GM18867 (cell line): ENCODE data around the gene TNS1.

Experiments
- ATAC-seq: cut with Tn5 transposase; IDR thresholded peaks from one replicate; pipeline ENCODE4 v1.9.1; 2021; ENCODE audit warnings: mild to moderate bottlenecking, moderate library complexity; ENCODE audit not compliant: unreplicated experiment

The TNS1 gene

DNA sequence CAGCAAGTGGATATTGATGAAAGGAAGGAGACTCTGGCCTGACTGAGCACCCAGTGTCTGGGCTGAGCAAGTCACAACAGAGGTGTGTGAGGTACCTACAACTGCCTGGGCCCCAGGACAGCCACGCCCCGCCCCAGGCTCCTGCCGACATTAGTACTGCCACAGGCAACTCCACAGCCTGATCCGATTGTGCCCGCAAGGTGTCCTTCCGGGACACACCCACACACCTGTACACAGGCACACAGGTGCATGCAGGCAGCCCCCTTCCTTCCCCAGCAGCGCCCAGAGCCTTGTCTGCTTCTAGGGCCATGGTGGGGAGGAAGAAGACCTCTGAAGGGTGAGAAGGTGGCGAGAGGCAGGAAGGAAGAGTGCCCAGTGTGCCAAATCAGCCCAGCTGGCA lies 83.6 kb downstream of the TNS1 start:
- no peak for ATAC-seq

DNA sequence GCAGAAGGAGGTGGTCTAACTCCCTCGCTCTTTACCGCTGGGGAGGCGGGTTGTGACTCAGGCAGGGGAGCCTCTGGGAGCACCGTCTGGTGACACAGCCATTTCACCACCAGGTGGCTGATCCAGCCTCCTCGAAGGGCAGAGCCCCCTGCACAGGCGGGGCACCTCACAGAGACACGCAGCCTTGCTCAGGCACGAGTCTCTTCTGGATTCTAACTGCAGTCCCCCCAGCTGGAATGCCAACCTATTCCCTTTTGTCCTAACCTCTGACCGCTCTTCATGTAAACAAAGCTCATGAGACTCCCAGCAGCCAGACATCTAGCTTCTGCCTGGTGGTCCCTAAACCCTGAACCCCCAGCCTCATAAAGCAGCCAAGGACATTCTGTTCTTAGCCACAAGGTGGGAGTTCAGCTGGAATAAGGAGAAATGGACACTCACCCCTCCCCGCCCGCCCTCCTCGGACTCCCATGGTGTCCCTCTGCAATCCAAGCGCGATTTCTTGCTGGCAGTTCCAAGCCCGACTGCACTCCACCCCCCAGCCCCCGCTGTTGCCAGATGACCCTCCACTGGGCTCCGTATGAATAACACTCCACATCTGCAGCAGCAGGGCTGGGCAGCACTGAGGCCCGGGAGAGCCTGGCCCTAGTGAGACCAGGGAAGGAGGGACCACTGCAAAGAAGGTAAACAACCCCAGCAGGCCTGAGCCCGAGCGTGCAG lies 84.3 kb downstream of the TNS1 start:
- no peak for ATAC-seq

DNA sequence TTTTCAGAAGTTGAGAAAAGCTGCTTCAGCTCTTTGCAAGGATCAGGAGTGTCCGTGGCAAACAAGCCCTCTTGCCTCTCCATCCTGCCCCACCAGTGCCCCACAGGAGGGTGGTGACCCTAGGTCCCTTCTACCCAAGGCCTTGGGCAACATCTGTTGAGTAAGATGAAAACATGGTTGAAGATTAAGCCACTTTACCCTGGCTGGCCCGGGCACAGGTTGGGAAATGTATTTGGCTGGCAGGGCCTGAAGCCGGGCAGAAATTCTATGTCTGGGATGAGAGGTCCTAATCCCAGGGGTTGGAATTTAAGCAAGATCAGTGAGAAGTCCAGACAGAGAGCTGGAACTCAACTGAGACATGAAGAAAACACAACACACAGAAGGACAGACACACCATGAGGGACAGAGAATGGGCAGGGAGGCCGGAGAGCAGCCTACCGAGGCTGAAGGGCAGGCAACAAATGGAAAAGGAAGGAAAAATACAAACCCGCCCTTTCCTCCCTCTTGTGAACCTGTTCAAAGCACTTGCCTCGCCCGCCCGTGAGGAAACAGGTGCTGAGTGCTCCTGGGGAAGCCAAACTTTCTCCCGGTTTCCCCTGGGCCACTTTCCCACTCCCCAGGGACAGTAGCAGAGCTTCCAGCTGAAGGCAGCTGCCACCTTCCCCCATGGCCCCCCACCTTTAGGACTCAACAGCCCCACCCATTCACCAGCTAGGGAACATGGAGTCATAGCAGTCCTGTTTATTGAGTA lies 86.1 kb downstream of the TNS1 start:
- no peak for ATAC-seq

DNA sequence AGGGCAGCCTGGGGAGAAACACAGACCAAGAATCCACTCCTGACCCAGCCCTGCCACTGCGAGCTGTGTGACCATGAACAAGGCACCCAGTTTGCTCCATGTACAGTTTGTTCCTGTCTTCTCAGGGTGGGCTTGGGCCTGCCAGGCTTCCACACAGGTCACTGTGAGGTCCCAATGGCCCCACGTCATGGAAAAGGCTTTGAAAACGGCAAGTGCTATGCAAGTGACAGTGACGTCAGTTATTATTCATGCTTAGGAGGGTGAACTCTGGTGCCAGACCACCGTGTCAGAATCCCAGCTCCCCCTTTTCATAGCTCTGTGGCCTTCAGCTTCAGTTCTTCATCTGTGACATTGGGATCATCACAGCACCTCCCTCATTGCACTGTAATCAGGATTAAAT lies 87.1 kb downstream of the TNS1 start:
- no peak for ATAC-seq

DNA sequence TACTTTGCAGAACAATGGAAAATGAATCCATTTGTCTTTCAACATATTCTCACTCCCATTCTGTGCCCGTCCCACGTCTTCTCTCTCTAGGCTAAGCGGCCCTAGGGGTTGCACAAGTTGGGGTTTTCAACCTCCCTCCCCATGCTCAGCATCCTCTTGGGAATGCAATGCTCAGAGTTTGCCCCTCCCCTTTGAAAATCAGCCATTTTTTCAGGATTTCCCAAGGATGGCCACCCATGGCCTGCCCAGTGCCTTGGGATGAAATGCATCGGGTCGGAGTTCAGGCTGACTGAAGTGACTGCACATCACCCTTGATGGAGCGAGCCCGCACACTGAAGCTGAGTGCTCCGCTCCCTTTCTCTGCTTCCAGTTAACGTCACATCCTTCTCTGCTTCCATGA lies 87.9 kb downstream of the TNS1 start:
- no peak for ATAC-seq

DNA sequence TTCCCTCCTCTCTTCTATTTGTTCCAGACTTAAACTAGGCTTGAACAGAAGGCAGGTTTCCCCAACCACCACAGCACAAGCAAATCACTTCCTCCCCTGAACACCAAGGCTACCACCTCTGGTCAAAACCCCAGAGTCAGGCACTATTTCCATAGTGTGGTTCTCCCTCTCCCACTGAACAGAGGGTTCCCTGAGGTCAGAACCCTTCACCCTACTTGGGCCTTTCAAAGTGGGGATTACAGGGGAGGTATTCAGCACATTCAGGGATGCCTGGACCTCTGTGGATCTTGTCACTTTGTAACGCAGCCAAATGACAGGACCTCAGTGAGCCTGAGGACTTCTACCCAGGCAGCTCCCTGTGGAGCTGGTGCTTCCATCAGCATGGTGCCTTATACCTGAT lies 88.7 kb downstream of the TNS1 start:
- ATAC-seq = no peak

DNA sequence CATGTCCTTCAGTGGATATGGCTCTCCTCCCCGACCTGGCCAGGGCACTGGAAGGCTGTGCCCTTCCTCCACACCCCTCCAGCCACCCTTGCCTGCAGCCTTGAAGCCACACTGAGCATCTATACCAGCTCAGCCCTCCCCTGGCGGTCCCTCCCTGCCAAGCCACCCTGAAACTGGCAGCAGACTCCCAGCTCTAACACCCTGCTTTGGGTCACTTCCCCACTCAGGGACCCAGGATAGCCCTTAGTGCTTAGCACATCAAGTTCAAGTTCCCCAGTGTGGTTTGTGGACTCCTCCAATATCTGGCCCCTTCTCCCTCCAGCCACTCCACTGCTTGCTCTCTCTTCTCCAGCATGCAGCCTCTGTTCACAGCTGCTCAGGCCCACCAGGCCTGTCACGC lies 89.4 kb downstream of the TNS1 start:
- no peak for ATAC-seq

DNA sequence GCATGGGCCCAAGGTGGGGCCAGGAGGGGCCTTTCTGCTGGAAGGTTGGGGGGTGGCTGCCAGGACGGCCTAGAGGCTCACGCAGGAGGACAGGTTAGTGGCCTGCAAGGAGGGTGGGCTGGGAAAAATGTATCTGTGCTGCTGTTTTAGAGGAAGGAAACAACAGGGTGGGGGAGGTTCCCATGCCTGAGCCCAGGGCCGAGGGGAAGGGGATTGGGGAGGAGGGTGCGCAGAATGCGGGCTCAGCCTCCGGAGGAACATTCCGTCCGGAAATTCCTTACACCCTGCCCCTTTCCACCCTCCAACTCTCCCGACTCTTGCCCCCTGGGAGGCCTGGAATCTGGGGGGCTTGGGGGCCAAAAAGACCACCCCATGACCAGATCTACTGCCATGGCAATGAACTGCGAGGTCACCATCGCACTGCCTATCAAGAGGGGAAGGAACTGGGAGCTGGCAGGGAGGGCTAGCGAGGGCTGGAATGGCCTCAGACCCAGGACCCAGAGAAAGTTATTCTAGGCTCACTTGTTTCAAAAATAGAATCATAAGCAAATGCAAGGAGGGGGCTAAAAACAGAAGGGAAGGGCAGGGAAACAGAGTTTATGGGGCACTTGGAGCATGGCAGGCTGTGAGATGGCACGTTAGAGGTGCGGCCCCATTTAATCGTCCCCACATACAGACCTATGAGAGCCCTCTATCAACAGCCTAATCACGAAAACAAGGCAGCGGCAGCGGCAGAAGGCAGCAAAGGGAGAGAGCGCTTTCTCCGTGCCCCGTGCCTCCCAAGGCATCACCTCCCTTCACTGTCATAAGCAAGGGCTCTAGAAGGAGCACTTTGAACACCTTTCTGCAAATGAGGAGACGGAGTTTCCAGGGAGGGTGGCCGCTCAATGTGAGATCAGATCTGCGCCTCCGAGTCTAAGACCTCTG lies 90.4 kb downstream of the TNS1 start:
- no peak for ATAC-seq

DNA sequence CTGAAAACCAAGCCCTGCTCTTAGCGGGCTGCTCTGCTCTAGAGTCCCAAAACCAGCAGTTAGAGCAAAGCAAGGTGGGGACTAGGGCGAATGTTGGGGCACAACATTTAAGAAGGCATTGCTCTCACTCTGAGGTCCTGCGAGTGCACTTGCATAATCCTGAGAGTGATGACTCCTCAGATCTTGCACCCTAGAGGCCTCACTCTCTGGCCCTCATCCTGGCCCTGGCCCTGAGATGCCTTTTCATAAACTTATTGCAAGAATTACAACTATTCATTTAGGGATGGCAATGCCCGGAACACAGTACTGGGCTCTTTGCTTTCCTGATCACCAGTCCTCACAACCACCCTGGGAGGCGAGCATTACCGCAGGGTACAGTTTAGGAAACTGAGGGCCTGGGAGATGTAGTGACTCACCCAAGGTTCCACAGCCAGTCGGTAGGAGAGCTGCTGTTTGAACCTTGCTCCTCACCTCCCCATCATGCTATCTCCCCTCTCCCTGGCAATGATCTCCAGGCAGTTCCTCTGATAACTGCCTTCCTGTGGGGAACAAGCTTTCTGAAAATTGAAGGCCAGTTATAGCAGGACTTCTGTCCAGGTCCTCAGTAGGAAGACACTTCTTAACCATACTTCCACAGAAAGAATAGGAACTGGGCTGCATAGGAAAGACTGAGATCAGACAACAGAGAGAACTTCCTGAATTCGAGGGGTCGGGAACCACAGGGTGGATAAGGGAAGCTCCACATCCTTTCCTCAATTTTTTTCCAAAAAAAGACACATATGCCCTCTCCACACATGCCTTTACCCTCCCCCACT lies 91.3 kb downstream of the TNS1 start:
- no peak for ATAC-seq

DNA sequence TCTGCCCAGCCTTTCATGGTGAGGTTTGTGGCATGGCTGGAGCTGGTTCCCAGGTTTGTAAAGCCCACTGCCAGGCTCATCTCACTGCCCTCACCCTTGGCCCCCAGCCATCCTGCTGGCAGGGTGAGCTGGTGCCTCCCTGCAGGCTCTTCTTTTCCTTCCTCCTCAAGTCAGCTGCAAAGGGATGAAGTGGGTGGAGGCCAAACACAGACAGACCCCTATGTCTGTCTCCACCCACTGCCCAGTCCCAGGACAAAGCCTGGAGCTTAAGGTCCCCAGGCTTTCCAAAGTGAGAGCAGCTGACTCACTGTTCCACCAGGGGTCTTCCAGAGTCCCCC lies 92.0 kb downstream of the TNS1 start:
- no peak for ATAC-seq

DNA sequence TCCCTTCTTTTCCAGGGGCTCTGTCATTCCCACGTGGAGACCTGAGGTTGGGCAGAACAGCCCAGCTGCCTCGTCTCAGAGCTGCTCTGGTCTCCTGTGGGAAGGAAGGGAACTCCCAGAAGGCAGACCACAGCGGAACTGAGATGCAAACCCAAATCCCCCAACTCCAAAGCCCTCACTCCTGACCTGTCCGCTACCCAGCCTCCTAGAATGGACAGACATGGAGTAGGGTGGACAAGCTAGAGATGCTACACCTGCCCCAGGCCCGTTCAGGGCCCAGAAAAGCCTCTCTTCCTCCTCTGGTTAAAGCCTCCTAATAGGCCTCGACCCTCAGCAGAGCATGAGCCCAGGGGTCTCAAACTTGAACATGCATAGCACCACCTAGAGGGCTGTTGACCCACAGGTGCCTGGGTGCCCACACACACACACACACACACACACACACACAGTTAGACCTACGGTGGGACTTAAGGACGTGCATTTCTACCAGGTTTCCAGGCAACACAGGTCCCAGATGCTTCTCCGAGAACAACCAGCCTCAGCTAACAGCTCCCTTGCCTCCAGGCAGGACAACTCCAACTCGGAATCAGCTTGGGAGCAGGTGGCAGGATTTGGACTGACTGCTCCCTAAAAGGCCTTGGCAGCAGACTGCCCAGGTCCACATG lies 93.5 kb downstream of the TNS1 start:
- ATAC-seq = no peak

DNA sequence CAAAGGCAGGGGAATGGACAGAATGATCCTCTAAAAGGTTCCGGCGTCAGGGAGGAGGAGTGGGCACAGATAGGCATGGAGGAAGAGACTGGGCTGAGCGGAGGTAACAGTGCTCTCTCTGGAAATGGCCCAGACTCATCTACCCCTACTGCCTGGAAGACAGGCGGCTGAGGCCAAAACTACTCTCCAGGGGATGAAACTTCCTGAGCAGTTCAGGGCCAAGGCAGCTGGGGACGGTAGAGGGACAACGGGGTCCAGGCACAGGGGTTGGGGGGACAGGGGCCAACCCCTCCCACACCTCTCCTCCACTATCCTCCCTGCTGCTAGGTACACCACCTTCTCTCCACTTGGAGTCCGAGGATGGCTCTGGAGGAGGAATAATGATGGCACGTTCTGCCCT lies 94.3 kb downstream of the TNS1 start:
- ATAC-seq = no peak

DNA sequence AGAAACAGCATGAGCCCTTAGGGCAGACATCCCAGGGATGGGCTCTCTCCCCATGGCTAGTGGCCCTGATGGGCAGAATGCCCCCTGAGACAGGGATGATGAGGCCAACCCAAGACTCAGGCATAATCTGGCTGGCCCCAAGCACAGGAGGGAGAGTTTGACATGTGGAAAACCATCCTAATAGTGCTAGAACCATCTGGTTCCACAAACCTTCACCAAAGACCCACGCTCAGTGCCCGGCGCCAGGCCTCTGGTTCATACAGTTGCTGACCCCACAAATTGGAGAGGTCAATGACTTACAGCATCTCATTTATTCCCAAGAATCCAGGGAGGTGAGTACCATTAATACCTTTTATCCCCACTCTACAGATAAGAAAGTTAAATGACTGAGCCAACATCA lies 95.5 kb downstream of the TNS1 start:
- no peak for ATAC-seq

DNA sequence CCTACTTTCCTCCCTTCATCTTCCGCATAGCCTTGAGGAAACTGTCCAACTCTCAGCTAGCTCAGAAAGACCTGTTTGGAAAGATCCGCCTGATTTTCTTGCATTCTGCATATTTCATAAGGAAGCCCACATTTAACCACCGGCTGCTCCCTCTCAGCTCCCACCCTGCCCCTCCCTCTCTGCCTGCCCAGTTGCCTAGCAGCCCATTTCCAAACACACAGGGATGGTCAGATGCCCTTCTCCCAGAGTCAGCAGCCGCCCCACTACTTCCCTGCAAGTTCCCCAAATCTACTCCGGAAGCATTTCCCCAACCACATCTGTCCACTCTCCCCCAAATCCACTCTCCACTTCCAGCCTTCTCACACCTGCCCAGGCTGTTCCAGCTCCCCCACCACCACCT lies 96.0 kb downstream of the TNS1 start:
- ATAC-seq = no peak

DNA sequence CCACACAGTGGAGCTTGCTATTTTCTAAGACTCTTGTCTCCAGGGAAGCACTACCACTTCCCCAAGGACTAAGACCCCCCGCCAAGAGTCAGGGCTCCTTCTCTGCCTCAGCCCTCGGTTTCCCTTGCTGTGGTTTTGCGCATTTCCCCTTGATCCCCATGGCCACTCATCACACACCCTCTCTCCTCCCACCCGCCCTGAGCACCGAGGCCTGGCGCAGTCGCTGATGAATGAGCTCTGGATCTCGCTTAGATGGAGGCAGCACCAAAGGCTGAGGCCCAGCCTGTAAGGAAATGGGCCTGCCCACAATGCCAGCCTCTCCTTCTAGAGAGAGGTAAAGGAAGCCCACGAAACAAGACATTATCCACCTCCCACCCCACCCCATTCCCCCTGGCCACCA lies 96.9 kb downstream of the TNS1 start:
- no peak for ATAC-seq

DNA sequence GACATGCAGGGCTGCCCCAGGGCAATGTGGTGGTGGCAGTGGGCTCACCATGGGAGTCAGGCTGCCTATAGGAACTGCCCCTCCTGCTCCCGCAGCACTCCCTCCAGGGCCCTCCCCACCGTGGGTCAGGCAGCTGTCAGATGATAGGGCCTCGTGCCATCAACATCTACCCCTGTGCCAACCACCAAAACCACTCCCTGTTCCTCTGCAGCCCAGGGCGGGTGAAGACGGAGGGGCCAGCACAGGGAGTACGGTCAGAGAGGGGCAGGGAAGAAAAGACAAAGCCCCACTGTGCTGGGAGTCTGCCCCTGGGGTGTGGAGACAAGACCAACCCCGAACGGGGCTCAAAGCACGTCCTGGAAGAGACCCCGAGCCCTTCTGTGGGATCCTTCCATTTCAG lies 97.4 kb downstream of the TNS1 start:
- ATAC-seq = no peak

DNA sequence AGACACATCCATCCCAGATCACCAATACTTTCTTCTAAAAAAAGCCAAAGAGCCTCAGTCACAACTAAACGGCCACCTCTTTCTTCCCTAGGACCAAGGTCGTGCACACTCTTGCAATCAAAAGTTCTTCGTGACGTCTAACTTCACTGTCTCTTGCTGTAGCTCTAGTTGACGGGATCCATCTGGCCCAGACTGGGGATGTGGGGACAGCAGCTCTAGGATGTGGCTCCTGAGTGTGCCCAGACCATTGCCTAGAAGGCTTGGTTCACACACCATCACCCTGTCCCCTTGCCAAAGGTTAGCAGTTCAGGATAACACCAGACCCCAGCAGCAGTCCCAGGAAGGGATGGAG lies 98.2 kb downstream of the TNS1 start:
- no peak for ATAC-seq

DNA sequence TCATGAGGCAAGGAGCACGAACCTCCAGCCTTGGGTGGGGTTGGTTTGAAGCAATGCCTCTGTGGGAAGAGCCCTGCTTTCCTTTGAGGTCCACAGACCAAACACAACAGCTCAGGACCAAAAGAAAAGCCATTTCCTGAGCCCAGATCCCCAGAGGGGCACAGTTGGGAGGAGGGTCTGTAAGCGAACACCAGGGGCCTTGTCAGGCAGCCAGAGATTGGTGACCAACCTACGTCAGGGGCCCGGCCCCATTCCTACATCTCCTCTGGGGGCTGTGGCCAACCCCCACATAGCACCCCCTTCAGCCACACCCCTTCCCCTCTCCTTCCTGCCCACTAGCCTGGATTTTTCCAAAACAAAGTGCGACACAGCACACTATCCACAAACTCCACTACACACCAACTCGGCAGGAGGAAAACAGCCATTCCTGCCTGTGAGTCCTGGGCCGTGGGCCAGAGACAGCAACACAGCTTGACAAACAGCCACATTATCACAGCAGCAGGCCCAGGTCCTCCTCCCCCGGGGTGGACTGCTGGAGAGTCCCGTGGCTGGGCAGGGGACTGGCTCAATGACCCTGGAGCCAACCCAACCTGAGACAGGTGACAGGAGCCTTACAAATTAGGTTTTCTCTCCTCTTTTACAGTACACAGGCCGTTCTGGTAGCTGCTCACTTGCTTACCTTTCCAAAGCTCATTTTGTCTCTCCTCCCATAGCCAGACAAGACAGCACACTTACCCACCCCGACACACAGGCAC lies 98.8 kb downstream of the TNS1 start:
- no peak for ATAC-seq

DNA sequence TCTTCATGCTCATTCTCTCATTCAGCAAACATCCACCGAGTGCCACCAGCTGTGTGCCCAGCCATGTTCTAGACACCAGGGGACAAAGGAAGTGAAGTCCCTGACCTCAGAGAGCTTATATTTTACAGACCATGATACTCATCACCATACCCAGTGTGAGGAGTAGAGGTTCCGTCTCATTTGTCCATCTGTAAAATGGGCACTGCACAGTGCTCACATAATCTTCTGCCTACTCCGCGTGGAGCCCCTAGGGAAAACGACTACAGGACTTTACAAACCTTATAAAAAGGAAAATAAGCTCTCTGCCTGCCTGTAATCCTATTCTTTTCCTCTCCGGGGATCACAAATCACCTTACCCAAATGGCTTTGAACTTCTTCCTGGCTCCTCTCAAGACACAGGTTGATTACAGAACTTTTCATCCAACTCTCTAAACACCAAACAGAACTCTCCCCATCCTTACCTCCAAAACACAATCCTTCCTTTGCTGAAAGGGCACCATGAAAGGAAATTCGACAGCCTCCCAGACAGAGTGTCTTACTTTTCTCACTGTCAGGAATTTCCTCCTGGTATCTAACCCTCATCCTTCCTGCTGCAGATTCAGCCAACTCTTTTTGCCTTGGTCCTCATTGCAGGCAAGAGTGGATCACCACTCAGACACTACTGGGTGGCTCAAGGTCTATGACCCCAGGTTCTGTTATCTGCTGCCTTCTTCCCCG lies 99.5 kb downstream of the TNS1 start:
- ATAC-seq = no peak
